Transverse colon (tissue), 4 donors: ENCODE measurements around the gene PRPF6.
A peak's percentile ranks its signal among the peaks of the same experiment; 100 is the strongest.

Experiments
- POLR2A ChIP-seq: fragments of 450-650 bp; IDR thresholded peaks from one replicate; pipeline ENCODE4 v1.6.1; 2016; ENCODE audit warnings: antibody characterized with exemption, mild to moderate bottlenecking, moderate library complexity
- POLR2AphosphoS5 ChIP-seq, 3 donors: sonication (generic); formaldehyde crosslinking; IDR thresholded peaks; one replicate each; pipeline ENCODE4 v1.6.1; 2016; ENCODE audit warnings: antibody characterized with exemption in 3 of 3
- TF ChIP-seq, protein P1 (sequence below), 5 experiments: fragments of 200-600 bp in 3 of 5; fragments of 450-650 bp in 2 of 5; sonication (generic) in 3 of 5; IDR thresholded peaks; 1 replicate in 2 of 5; 2 replicates in 3 of 5; pipeline ENCODE4 v1.5.1; 2016 to 2017; ENCODE audit warnings: antibody characterized with exemption in 5 of 5, inconsistent platforms in 3 of 5, mild to moderate bottlenecking in 2 of 5, moderate library complexity in 1 of 5

DNA sequence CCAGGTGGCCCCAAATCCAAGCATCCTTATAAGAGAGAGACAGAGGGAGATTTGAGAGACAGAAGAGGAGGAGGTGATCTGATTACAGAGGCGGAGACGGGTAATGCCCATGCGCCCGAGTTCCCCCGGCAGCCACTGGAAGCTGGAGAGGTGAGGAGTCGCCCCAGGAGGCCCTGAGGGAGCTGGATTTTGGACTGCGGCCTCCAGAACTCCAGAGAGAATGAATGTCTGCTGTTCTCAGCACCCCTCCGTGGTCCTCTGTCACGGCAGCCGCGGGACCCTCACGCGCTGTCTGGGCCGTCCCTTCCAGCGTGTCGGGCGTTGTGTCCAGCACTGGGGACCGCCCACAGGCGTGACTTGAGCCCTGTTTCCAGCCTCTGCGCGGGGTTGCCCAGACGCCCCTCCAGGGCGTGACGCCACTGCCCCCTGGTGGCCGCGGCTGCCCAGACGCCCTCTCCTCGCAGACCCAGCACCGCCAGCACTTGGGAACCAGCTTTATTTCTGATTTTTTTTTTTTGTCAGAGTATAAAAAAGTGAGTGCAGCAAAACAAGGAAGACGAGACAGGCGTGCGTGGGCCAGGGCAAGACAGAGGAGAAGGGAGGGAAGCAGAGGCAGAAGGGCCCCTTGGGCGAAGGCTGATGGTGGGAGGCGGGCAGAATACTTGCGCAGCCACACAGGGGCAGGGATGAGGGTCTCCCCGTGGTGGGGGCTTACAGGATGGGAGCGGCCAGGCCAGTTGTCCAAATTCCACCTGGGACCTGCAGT lies 7.1 kb upstream of the PRPF6 start:
- TF ChIP-seq POLR2A (no peak), POLR2AphosphoS5 (IDR thresholded peaks at IDR 0.05) (no peak)
- TF ChIP-seq, protein P1, sequence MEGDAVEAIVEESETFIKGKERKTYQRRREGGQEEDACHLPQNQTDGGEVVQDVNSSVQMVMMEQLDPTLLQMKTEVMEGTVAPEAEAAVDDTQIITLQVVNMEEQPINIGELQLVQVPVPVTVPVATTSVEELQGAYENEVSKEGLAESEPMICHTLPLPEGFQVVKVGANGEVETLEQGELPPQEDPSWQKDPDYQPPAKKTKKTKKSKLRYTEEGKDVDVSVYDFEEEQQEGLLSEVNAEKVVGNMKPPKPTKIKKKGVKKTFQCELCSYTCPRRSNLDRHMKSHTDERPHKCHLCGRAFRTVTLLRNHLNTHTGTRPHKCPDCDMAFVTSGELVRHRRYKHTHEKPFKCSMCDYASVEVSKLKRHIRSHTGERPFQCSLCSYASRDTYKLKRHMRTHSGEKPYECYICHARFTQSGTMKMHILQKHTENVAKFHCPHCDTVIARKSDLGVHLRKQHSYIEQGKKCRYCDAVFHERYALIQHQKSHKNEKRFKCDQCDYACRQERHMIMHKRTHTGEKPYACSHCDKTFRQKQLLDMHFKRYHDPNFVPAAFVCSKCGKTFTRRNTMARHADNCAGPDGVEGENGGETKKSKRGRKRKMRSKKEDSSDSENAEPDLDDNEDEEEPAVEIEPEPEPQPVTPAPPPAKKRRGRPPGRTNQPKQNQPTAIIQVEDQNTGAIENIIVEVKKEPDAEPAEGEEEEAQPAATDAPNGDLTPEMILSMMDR (IDR thresholded peaks at IDR 0.05) = peak; percentile 97 to 99 (median 99)
